Pancreas (tissue), 10 donors: ENCODE results near the gene CALHM4. TPM values are rescaled to one million over a fixed set of nuclear protein-coding genes. Genes with fewer than 3 reads are reported as not detected.

Experiments
- ATAC-seq, 4 donors: fragments of 200-7000 bp; cut with Tn5 transposase; one replicate each; pipeline versions ENCODE4 v1.8.0 to v1.9.1; 2020; ENCODE audit warnings: mild to moderate bottlenecking in 4 of 4, moderate library complexity in 4 of 4
- DNase-seq, 6 donors: peaks; one replicate each; pipeline ENCODE4 v3.0.0-alpha.2; 2020
- FAIRE-seq: peaks from 2 replicates; lab custom pipeline; 2012; peaks lifted over from hg19 to GRCh38; lab: Jason Lieb, UNC
- H3K27ac ChIP-seq, 4 donors: fragments of 200-600 bp; sonication (generic); 1 replicate in 3 of 4; 2 replicates in 1 of 4; pipeline versions ENCODE4 v1.5.0 to v1.8.0; 2020
- H3K27me3 ChIP-seq, 4 donors: fragments of 200-600 bp; one replicate each; pipeline ENCODE4 v1.8.0; 2021
- H3K36me3 ChIP-seq, 3 donors: fragments of 200-600 bp; sonication (generic) in 1 of 3; one replicate each; pipeline versions ENCODE4 v1.5.0 to v1.8.0; 2020 to 2021
- H3K4me1 ChIP-seq, 3 donors: fragments of 200-600 bp; one replicate each; pipeline ENCODE4 v1.8.0; 2021
- H3K4me3 ChIP-seq, 4 donors: fragments of 200-600 bp; sonication (generic) in 2 of 4; one replicate each; pipeline versions ENCODE4 v1.5.0 to v1.8.0; 2020 to 2021
- H3K9me3 ChIP-seq, 4 donors: fragments of 200-600 bp; one replicate each; pipeline ENCODE4 v1.8.0; 2021
- CTCF ChIP-seq, 4 donors: fragments of 200-600 bp; sonication (generic) in 3 of 4; IDR thresholded peaks; one replicate each; pipeline versions ENCODE4 v1.5.0 to v1.8.0; 2021; ENCODE audit warnings: antibody characterized with exemption in 4 of 4
- WGBS, 2 donors: extraction: QIAGEN DNeasy Blood & Tissue Kit; methylation state at CpG; one replicate each; pipeline ENCODE4 v1.1.7; 2013; 5-methylcytosine and 5-hydroxymethylcytosine counted together
- intact Hi-C, 3 donors: fragments of 100-400 bp; cut with DNase I; formaldehyde crosslinking; loops; one replicate each; pipeline versions ENCODE4 v1.11.1 to v1.14.2; 2022
- polyA plus RNA-seq, 2 donors: library from polyadenylated mRNA; stranded (reverse); fragments of 200-250 nt; gene quantifications; one replicate each; pipeline ENCODE4 v1.2.3, GENCODE V29; 2013
- total RNA-seq, 6 donors: library from RNA; stranded (reverse); fragmentation: NEBNext Ultra II Directional in 4 of 6; extraction: Animal tissue kit (Norgen Biotek cat#: 25700) in 4 of 6; gene quantifications; one replicate each; pipeline versions ENCODE4 v1.2.1 to v1.2.4, GENCODE V29; 2021 to 2023
- donor health status: healthy with polysubstance abuse.
- donor health status: DM: no; HTN: no; CAD: no; lungs with moderate emphysema.
- donor health status: DM: no; HTN: no; CAD: no.
- donor health status: control.
- donor health status: control.
- donor health status: Bipolar disorder and iron deficiency.
- donor health status: DM: yes; HTN: yes; CAD: no.
- donor health status: DM: no; HTN: no; CAD: no.
- donor health status: DM: no; HTN: no; CAD: no.
- donor health status: DM: yes; HTN: yes; CAD: no.

Gene CALHM4
- total and polyA plus RNA-seq, 8 donors: not detected

DNA sequence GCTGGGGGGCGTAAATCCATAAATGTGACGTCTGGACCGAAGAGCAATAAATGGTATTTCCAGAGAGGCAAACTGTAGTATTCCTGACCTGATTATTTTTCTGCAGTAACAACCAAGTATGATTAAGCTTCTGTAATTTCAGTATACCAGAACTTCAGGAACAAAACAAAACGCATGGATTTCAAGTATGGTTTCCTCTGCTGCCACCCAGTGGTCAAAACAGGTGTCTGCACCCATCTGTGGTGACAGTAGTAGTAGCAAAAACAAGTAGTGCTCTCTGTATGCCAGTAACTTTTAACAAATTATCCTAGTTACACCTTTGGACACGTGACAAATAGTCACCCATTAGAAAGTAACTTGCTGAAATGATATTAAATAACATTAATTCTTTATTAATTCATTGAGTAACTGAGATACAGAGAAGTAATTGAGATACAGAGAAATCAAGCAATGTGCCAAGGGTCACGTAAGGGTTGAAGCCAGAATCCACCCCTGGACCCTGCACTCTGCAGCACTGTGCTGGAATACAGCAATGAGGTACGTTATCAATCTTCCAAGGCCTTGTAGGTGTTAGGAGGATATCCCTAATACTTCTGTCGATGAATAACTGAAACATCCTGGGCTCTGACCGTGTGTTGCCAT lies 7.9 kb downstream of the CALHM4 start:
- peak; percentile 65 for FAIRE-seq
- H3K9me3 ChIP-seq: no peaks in the 10 kb centered on the region
- WGBS, 2 donors: 41% methylated on average over 9 of the region's 9 CpGs
- no peaks in the 10 kb centered on the region for H3K27me3 ChIP-seq
- peak; percentile 75 to 92 (median 87) for TF ChIP-seq CTCF (IDR thresholded peaks at IDR 0.05)
- peak; percentile 43 to 81 (median 66) for DNase-seq
- ATAC-seq: peak; percentile 87 to 96 (median 90)
- H3K36me3 ChIP-seq: no peaks in the 10 kb centered on the region
- H3K4me3 ChIP-seq: peak overlapping the region in 1 of 4 donors; percentile 22
- H3K4me1 ChIP-seq: no peaks in the 10 kb centered on the region
- H3K27ac ChIP-seq: no peak overlapping the region
- intact Hi-C loops: no loop called here

GRCh38 chr6:116562019-116562403 lies 8.5 kb downstream of the CALHM4 start:
- H3K4me1 ChIP-seq: no peaks in the 10 kb centered on the region
- no peaks in the 10 kb centered on the region for H3K36me3 ChIP-seq
- ATAC-seq: peak in 3 of 4 donors; percentile 36 to 73 (median 66)
- H3K9me3 ChIP-seq: no peaks in the 10 kb centered on the region
- intact Hi-C loops: no loop called here
- no peak overlapping the region for H3K27ac ChIP-seq
- no peak for FAIRE-seq
- 68 to 81% methylated on average over 4 of the region's 4 CpGs for WGBS, 2 donors
- DNase-seq: no peak
- H3K27me3 ChIP-seq: no peaks in the 10 kb centered on the region
- H3K4me3 ChIP-seq: no peak overlapping the region
- no peak for TF ChIP-seq CTCF (IDR thresholded peaks at IDR 0.05)

DNA sequence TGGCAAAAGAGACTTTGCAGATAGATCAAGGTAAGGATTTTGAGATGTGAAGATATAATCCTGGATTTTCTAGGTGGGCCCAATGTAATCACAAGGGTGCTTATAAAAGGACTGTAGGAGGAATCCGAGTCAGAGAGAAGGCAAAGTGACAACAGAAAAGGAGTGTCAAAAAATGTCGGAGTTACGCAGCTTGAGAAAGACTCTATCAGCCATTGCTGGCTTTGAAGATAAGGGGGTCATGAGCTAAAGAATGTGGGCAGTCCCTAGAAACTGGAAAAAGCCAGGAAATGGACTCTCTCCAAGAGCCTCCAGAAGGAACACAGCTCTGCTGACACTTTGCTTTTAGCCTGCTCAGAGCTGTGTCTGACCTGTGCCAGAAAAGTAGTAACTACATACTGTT lies 9.1 kb downstream of the CALHM4 start:
- FAIRE-seq (no peak), ATAC-seq (peak in 1 of 4 donors; percentile 21), DNase-seq (no peak)
- 43% methylated on average over 3 of the region's 3 CpGs for WGBS, 2 donors
- H3K27ac ChIP-seq: no peak overlapping the region
- no peaks in the 10 kb centered on the region for H3K9me3 ChIP-seq
- TF ChIP-seq CTCF (IDR thresholded peaks at IDR 0.05): no peak
- no peaks in the 10 kb centered on the region for H3K4me1 ChIP-seq
- H3K27me3 ChIP-seq: no peaks in the 10 kb centered on the region
- intact Hi-C loops: no loop called here
- H3K4me3 ChIP-seq: no peak overlapping the region
- no peaks in the 10 kb centered on the region for H3K36me3 ChIP-seq

DNA sequence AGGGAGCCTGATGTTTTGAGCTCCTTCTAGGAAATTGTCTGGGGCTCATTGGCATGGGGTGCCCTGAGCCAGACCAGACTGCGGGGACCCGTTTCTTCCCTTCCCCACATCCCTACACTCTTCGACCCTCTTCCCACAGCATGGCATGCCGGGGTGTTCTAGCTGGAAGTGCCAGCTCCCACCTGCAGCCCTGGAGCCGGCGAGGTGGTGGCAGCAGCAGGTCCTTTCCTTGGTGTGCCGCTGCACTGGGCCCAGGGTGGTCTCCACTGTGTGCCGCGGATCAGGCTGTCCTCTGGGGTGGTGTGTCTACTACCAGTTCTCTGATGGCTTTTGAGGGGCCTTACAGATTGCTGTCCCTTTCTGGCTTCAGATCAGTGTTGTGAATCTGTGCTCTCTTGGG lies 10.3 kb downstream of the CALHM4 start:
- intact Hi-C loops: no loop called here
- WGBS, 2 donors: 83 to 90% methylated on average over 9 of the region's 9 CpGs

More for the DNA sequence above, 10.3 kb downstream of the CALHM4 start:
- H3K36me3 ChIP-seq: no peaks in the 10 kb centered on the region
- no peaks in the 10 kb centered on the region for H3K9me3 ChIP-seq
- no peaks in the 10 kb centered on the region for H3K27me3 ChIP-seq
- ATAC-seq (no peak), FAIRE-seq (no peak), DNase-seq (peak in 1 of 6 donors; percentile 55)
- no peak for TF ChIP-seq CTCF (IDR thresholded peaks at IDR 0.05)
- no peaks in the 10 kb centered on the region for H3K4me1 ChIP-seq
- no peak overlapping the region for H3K27ac ChIP-seq
- H3K4me3 ChIP-seq: no peak overlapping the region
